DOHH2 (cell line): ENCODE data around the gene AIG1.

Experiments used
- EZH2phosphoT487 ChIP-seq: fragments of 200-600 bp; sonication (generic); IDR thresholded peaks from 2 replicates; pipeline ENCODE4 v1.6.1; 2017; ENCODE audit warnings: borderline replicate concordance, mild to moderate bottlenecking, antibody characterized with exemption, low read length, moderate library complexity, mixed read lengths
- TF ChIP-seq, protein P1 (sequence below): fragments of 200-600 bp; sonication (generic); IDR thresholded peaks from one replicate; pipeline ENCODE4 v1.5.1; 2014; ENCODE audit warnings: antibody characterized with exemption, mild to moderate bottlenecking, low read depth, low read length; ENCODE audit not compliant: poor library complexity, severe bottlenecking

DNA sequence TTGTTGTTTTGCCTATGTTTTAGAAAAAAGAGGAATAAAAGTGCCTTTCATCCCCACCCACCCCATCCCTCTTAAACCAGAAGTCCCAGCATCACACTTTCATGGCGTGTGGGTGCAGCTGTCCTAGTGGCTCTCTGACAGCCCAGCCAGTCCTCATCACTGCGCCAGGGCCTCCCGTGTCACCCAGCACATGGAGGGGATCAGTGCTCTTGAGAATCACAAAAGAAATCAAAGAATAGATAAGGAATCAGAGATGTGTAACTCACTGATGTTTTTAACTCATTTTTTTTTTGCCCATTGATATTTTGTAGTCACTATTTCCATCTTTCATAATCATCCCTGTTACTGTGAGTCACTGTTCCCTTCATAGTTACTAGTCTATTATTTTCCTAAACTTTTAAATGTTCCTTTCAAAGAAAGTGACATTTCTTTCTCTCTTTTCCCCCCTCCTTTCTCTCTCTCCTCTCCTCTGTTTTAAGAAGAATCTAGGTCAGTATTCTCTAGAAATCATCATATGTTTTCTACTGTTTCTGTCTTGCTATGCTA lies 78.6 kb downstream of the AIG1 start:
- TF ChIP-seq, protein P1, sequence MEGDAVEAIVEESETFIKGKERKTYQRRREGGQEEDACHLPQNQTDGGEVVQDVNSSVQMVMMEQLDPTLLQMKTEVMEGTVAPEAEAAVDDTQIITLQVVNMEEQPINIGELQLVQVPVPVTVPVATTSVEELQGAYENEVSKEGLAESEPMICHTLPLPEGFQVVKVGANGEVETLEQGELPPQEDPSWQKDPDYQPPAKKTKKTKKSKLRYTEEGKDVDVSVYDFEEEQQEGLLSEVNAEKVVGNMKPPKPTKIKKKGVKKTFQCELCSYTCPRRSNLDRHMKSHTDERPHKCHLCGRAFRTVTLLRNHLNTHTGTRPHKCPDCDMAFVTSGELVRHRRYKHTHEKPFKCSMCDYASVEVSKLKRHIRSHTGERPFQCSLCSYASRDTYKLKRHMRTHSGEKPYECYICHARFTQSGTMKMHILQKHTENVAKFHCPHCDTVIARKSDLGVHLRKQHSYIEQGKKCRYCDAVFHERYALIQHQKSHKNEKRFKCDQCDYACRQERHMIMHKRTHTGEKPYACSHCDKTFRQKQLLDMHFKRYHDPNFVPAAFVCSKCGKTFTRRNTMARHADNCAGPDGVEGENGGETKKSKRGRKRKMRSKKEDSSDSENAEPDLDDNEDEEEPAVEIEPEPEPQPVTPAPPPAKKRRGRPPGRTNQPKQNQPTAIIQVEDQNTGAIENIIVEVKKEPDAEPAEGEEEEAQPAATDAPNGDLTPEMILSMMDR = no peak
- TF ChIP-seq EZH2phosphoT487 = no peak
